Right renal cortex interstitium (tissue), 3 donors: ENCODE results near the gene SLC18A2. TPM values are rescaled to one million over a fixed set of nuclear protein-coding genes. Genes with fewer than 3 reads are reported as not detected.
"Not testable (repeated sequence)": the region's sequence is repeated elsewhere in the genome, so short reads cannot be mapped to it uniquely, and the experiment has no call there.

Experiments used
- DNase-seq, 3 donors: peaks; one replicate each; pipeline ENCODE4 v3.0.0-alpha.2; 2013; ENCODE audit warnings: low read depth in 3 of 3, low spot score in 2 of 3
- polyA plus RNA-seq, 3 donors: library from polyadenylated mRNA; unstranded; fragments of 120-200 nt; gene quantifications; one replicate each; pipeline ENCODE4 v1.2.1, GENCODE V29; 2013; ENCODE audit not compliant: insufficient read length in 3 of 3

The SLC18A2 gene
- polyA plus RNA-seq, 3 donors, result 0.83 to 1.2 (median 1.2) TPM

GRCh38 chr10:117230107-117230506, 10.8 kb upstream of the SLC18A2 start:
- DNase-seq, result not testable (repeated sequence)

- no peak for DNase-seq
Observed at GRCh38 chr10:117237401-117237991, 3.4 kb upstream of the SLC18A2 start.

- no peak for DNase-seq
Observed at GRCh38 chr10:117239051-117239450, 1.9 kb upstream of the SLC18A2 start.

- no peak for DNase-seq
Observed at GRCh38 chr10:117239721-117240620, 943 bp upstream of the SLC18A2 start.

GRCh38 chr10:117241541-117242462, 888 bp downstream of the SLC18A2 start:
- DNase-seq, result no peak

GRCh38 chr10:117242463-117242832, 1.5 kb downstream of the SLC18A2 start:
- DNase-seq, result no peak

- no peak for DNase-seq
Observed at GRCh38 chr10:117246997-117247671, 6.2 kb downstream of the SLC18A2 start.

GRCh38 chr10:117248750-117249465, 8.0 kb downstream of the SLC18A2 start:
- DNase-seq, result no peak

- no peak for DNase-seq
Observed at GRCh38 chr10:117249493-117250093, 8.7 kb downstream of the SLC18A2 start.

- DNase-seq, result no peak
Observed at GRCh38 chr10:117250411-117250810, 9.5 kb downstream of the SLC18A2 start.

- no peak for DNase-seq
Observed at GRCh38 chr10:117253908-117254307, 13.0 kb downstream of the SLC18A2 start.

- DNase-seq, result no peak
Observed at GRCh38 chr10:117254338-117254737, 13.4 kb downstream of the SLC18A2 start.

- no peak for DNase-seq
Observed at GRCh38 chr10:117254774-117255735, 14.1 kb downstream of the SLC18A2 start.

GRCh38 chr10:117255835-117256460, 15.0 kb downstream of the SLC18A2 start:
- DNase-seq, result no peak

GRCh38 chr10:117256910-117257309, 16.0 kb downstream of the SLC18A2 start:
- DNase-seq, result no peak

GRCh38 chr10:117257721-117258120, 16.8 kb downstream of the SLC18A2 start:
- DNase-seq, result no peak

GRCh38 chr10:117259279-117259678, 18.4 kb downstream of the SLC18A2 start:
- DNase-seq, result no peak

- DNase-seq, result no peak
Observed at GRCh38 chr10:117260084-117260483, 19.2 kb downstream of the SLC18A2 start.
